T47D (cell line): Measurements from ENCODE around the gene SCART1.
"Not testable (repeated sequence)": the region's sequence is repeated elsewhere in the genome, so short reads cannot be mapped to it uniquely, and the experiment has no call there.

Experiments used
- DNase-seq, 2 experiments: peaks; one replicate each; pipeline versions ENCODE4 v3.0.0 to v3.0.0-alpha.2; 2011 to 2012; ENCODE audit warnings: low read depth in 1 of 2, low spot score in 1 of 2
- JUND ChIP-seq: IDR thresholded peaks from 2 replicates; pipeline ENCODE4 v1.6.1; 2012; ENCODE audit warnings: low read depth
- in situ Hi-C: cut with HindIII; loops from 2 replicates; pipeline ENCODE4 v1.10.0; 2016; ENCODE audit warnings: low sequenced_read_pairs, low pct_unique_long_range_greater_than_20kb

Gene SCART1

DNA sequence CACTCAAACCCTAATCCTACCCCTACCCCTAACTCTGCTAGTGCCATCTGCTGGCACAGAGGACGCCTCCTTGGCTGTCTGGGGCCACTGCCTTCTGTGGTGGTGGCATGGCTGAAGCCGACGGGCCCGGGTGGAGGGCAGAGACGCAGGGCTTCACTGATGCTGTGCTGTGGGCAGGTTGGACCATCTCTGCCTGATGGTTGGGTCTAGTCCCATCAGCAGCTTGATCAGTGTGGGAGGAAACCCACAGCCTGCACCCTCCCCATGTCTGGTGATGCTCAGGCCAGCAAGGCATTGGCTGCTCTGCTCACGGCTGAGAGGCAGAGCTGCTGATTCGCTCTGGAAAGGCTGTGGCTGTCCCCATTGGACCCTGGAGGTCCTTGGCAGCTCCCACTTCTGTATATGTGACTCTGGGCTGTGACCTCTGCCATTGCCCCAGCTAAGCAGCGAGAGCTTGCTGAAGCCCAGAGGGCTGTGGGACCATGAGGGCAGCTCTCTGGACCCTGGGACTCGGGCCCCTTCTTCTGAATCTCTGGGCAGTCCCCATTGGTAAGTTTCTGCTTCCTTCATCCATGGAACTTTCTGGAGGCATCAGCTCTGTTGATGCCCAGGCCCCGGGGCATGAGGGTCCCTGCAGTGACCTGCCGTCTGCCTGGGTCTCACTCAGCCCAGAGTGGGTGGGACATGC is at the start of gene SCART1:
Gene SCART1 (plus strand): TSS at position 430 of the 688 bp plus-strand sequence. CDS start 53 bp downstream, at position 483.
- in situ Hi-C loops = no loop called here
- TF ChIP-seq JUND = no peak
- no peak for DNase-seq

DNA sequence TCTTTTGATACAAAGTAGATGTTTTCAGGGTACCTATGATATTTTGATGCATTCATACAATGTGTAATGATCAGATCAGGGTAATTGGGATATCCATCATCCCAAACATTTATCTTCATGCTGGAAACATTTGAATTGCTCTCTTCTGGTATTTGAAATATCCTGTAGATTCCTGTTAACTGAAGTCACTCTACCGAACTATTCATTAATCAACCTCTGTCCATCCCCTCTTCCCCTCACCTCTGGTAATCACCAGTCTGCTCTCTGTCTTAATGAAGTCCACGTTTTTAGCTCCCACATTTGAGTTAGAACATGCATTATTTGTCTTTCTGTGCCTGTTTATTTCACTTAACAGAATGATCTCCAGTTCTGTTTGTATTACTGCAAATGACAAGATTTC is 48.5 kb upstream of the SCART1 start:
- in situ Hi-C loops = no loop called here
- no peak for TF ChIP-seq JUND
- DNase-seq = no peak

DNA sequence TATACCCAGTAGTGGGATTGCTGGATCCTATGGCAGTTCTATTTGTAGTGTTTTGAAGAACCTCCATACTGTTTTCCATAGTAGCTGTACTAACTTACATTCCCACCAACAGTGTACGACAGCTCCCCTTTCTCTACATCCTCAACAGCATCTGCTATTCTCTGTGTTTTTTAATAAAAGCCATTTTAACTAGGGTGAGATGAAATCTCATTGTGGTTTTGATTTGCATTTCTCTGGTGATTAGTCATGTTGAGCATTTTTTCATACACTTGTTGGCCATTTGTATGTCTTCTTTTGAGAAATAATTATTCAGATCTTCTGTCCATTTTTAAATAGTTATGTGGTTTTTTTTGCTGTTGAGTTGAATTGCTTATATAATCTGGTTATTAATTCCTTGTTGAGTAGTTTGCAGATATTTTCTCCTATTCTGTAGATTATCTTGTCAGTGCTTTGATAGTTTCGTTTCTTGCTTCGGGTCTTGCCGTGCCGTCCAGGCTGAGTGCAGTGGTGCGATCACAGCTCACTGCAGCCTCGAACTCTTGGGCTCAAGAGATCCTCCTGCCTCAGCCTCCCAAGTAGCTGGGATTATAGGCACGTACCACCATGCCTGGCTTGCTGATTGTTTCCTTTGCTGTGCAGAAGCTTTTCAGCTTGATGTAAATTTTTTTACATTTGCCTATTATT is 47.8 kb upstream of the SCART1 start:
- no peak for TF ChIP-seq JUND
- in situ Hi-C loops = no loop called here
- DNase-seq = no peak

DNA sequence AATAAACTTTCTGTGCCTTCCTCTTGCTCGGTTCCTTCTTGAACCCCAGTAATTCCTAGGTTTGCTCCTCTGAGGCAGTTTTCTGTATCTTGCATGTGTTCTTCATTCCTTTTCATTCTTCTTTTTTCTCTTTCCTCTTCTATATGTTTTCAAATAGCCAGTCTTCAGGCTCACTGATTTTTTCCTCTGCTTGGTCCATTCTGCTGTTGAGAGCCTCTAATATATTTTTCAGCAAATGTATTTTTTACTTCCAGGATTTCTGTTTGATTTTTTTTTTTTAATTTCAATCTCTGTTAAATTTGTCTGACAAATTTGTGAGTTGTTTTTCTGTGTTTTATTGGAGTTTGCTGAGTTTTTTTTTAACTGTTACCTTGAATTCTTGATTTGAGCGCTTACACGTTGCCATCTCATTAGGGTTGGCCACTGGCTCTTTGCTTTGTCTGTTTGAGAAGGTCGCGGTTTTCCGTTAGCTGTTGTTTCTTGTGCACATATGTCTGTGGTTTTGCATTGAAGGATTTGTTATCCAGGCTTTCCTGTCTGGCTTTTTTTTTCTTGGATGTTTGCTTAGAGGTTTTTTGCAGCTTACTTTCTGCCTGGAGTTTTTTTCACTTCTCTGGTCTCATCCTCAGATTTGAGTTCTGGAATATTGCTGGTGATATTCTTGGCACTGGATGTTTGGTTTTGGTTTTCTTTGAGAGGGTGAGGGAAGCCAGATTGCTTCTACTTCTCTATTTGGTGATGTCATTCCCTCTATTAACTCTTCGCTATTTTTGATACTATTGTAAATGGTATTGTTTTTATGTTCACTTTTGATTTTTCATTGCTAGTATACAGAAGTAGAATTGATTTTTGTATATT is 42.0 kb upstream of the SCART1 start:
- DNase-seq = no peak
- no peak for TF ChIP-seq JUND
- in situ Hi-C loops = no loop called here

DNA sequence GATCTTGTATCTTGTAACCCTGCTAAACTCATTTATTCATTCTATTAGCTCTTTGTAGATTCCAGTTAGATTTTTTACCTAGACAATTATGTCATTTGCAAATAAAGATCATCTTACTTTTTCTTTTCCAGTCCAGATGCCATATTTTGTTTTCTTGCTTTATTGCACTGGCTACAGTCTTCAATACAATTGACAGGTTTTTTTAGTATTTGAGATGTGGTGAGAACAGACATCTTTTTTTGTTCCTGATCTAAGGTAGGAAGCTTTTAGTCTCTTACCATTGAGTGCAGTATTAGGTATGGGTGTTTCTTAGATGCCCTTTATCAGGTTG is 41.4 kb upstream of the SCART1 start:
- no peak for TF ChIP-seq JUND
- in situ Hi-C loops = no loop called here
- no peak for DNase-seq

DNA sequence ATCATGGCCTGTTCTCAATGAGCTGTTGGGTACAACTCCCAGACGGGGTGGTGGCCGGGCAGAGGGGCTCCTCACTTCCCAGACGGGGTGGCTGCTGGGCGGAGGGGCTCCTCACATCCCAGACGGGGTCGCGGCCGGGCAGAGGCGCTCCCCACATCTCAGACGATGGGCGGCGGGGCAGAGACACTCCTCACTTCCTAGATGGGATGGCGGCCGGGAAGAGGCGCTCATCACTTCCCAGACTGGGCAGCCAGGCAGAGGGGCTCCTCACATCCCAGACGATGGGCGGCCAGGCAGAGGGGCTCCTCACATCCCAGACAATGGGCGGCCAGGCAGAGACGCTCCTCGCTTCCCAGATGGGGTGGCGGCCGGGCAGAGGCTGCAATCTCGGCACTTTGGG is 39.3 kb upstream of the SCART1 start:
- DNase-seq, in situ Hi-C loops: not testable (repeated sequence)

DNA sequence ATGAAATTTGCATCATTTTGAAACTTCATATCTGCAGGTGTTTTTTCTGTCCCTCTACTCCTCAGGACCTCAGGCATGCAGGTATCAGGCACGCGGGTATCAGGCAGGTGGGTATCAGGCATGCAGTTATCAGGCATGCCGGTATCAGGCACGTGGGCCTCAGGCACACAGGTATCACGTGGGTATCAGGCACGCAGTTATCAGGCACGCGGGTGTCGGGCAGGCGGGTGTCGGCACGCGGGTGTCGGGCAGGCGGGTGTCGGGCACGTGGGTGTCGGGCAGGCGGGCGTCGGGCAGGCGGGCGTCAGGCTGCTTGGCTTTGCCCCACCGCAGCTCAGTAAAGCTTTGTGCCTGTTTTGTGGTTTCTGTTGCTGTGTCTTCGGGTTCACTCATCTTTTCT is 38.0 kb upstream of the SCART1 start:
- DNase-seq = no peak
- in situ Hi-C loops = no loop called here
- TF ChIP-seq JUND = no peak

DNA sequence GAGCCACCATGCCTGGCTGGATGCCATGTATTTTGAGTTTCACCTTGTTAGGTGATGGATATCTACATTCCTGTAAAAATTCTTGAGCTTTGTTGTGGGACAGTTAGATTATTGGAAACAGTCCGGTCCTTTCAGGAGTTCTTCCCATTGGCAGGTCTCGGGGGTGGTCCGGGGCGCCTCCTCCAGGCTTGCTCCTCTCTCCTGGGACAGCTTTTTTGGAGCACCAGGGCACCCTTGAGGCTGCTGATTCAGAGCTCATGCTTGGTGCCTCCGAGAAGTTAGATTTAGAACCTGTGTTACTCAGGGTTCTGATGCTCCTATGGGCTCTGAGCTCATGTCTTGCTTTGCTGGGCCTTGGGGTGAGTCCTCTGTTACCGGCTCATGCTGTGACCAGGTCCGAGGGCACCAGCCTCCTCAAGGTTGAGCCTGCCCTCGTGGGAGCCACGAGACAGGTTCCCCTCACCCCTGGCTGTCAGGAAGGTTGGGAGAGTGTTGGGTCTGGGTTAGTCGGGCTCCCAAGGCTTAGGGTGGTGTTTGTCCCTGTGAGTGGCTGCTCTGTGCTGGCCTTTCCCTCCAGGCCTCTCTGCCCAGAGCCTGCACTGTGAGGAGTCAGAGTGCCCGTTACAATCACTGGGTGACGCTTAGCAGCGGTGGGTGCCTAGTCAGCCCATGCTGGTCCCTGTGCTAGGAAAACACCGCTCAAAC is 35.3 kb upstream of the SCART1 start:
- in situ Hi-C loops = no loop called here
- TF ChIP-seq JUND = no peak
- DNase-seq = no peak

DNA sequence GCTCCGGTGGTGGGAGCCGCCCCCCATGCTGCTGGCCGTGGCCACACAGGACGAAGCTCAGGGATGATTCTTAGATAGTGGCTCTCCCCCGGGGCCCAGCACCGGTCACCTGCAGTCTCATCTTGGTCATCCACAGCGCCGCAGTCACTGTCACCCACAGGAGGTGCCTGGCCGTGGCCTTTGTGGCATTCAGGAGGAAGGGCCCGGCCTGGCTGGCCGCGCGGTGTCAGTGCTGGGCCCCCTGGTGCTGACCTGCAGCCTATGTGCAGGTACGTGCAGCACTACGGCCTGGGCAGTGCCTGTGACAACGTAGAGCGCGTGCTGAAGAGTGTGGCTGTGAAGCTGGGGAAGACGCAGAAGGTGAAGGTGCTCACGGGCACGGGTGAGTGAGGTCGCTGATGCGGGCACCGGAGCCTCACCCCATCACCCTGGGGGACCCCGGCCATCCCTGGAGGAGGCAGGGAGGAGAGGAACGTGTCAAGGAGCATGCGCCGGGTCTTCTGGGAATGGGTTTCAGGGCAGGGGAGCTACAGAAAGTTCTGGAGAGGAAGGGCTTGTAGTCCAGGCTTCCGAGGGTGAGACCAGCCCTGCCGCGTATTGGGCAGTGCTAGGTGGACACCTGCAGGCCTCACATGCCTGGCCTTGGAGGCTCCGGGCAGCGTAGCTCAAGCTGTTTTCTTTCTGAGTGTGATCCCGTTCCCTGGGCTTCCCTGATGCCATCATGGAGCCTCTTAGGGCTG is 34.4 kb upstream of the SCART1 start:
- in situ Hi-C loops = no loop called here
- no peak for DNase-seq
- no peak for TF ChIP-seq JUND

DNA sequence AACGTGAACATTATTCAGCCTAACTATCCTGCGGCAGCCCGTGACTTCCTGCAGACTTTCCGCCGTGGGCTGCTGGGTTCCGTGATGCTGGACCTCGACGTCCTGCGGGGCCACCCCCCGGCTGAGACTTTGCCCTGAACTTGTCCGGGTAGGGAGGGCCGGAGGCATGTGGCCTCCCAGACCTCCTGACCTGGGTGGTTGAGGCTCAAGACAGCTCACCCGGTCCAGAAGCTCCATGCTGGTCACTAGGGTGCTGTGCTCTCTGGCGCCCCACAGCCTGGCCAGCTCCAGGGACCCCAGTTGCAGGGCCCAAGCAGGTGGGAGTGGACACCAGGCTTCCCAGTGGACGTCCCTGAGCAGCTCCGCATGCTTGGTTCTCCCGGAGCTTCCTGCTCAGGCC is 33.7 kb upstream of the SCART1 start:
- in situ Hi-C loops = no loop called here
- TF ChIP-seq JUND = no peak

DNA sequence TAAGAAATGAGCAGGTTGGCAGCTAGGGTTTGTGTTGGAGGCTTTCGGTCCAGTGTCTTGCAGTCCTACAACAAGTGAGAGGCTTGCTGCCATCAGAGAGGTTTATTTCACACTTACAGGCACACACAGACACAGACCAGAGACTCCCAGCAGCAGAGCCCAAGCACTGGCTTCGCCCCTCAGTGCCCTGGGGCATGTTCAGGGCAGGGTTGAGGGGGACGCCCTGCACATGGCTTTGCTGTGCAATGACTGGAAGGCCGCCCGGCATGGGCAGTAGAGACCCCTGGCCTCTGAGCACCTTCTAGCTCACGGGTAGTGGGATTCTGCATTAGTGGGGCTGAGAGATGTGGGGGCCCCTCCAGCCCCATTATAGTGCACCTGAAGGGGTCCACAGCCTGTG is 33.2 kb upstream of the SCART1 start:
- DNase-seq = no peak
- in situ Hi-C loops = no loop called here
- TF ChIP-seq JUND = no peak

More for the DNA sequence above, 33.7 kb upstream of the SCART1 start:
- DNase-seq = no peak
